Gastroesophageal sphincter (tissue), 4 donors: Measurements from ENCODE around the gene SPAG17. TPM values are rescaled to one million over a fixed set of nuclear protein-coding genes. Genes with fewer than 3 reads are reported as not detected.

Experiments used
- ATAC-seq: fragments of 150-250 bp; one replicate; pipeline ENCODE4 v1.9.1; 2016; ENCODE audit warnings: mild to moderate bottlenecking, moderate library complexity
- H3K27ac ChIP-seq, 4 donors: fragments of 200-600 bp; sonication (generic) in 3 of 4; 1 replicate in 3 of 4; 2 replicates in 1 of 4; pipeline ENCODE4 v1.5.1; 2016 to 2019
- H3K27me3 ChIP-seq: fragments of 200-600 bp; sonication (generic); one replicate; pipeline ENCODE4 v1.5.1; 2019
- H3K36me3 ChIP-seq, 2 donors: fragments of 200-600 bp; sonication (generic); one replicate each; pipeline ENCODE4 v1.5.1; 2019; ENCODE audit warnings: control low read depth in 1 of 2
- H3K4me1 ChIP-seq, 3 donors: fragments of 200-600 bp; sonication (generic); 1 replicate in 2 of 3; 2 replicates in 1 of 3; pipeline ENCODE4 v1.5.1; 2016 to 2019; ENCODE audit warnings: control low read depth in 2 of 3
- H3K4me3 ChIP-seq, 2 donors: fragments of 200-600 bp; sonication (generic); one replicate each; pipeline ENCODE4 v1.5.1; 2019; ENCODE audit warnings: mild to moderate bottlenecking in 1 of 2, moderate library complexity in 1 of 2
- H3K9me3 ChIP-seq, 3 donors: fragments of 200-600 bp; sonication (generic); one replicate each; pipeline ENCODE4 v1.5.1; 2017 to 2019; ENCODE audit warnings: control low read depth in 2 of 3
- EP300 ChIP-seq: sonication (generic); formaldehyde crosslinking; IDR thresholded peaks from one replicate; pipeline ENCODE4 v1.6.1; 2017; ENCODE audit warnings: antibody characterized with exemption, mild to moderate bottlenecking
- POLR2A ChIP-seq, 2 donors: fragments of 450-650 bp; IDR thresholded peaks; one replicate each; pipeline ENCODE4 v1.6.1; 2017; ENCODE audit warnings: antibody characterized with exemption in 2 of 2, mild to moderate bottlenecking in 2 of 2, moderate library complexity in 1 of 2
- POLR2AphosphoS5 ChIP-seq: sonication (generic); formaldehyde crosslinking; IDR thresholded peaks from one replicate; pipeline ENCODE4 v1.6.1; 2017; ENCODE audit warnings: antibody characterized with exemption
- WGBS, 2 donors: methylation state at CpG; one replicate each; pipeline ENCODE4 v1.1.5; 2018; ENCODE audit warnings: low coverage in 1 of 2; 5-methylcytosine and 5-hydroxymethylcytosine counted together
- total RNA-seq, 4 donors: library from RNA; depleted of rRNA; stranded (reverse); fragments of >200 nt; gene quantifications; one replicate each; pipeline ENCODE4 v1.1.0, GENCODE V29; 2016
- TF ChIP-seq, protein P1 (sequence below), 4 experiments: fragments of 200-600 bp in 2 of 4; fragments of 450-650 bp in 2 of 4; sonication (generic) in 1 of 4; IDR thresholded peaks; one replicate each; pipeline ENCODE4 v1.5.1; 2017 to 2019; ENCODE audit warnings: antibody characterized with exemption in 4 of 4, mild to moderate bottlenecking in 2 of 4, moderate library complexity in 2 of 4

SPAG17 gene
- total RNA-seq, 4 donors from 2014 or later: 0.13 to 2.2 (median 0.42) TPM

DNA sequence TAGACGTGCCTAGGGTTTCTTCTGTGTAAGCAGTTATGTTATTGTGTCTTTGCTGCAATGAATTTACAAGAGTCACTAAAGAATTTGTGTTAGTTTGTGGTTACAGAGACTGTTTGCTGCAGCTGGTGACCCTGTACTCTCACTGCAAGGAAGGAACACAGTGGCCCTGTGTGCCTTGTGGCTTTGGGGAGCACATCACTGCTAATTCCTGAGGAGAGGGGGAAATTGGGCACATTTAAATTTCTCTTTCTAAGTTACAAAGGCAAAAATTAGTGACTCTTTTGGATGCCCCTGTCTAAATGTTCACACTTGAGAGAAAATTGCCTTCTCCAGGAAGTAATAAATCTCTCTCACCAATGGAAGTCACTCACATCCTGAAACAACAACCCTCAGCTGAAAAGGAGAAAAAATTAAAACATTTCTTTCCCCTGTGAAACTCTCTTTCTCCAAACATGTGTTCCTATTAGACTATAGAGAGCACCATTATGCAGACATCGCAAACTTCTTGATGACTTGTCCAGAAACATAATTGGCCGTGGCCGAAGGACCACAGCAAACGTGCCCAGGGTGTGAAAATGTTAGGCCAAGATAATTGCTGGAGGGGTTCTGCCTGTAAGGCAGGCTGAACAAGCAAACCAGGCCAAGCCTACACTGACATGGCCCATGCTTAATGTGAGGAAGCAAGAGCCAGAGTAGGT, 32.3 kb upstream of the SPAG17 start:
- no peaks in the 10 kb centered on the region for H3K27me3 ChIP-seq
- TF ChIP-seq, protein P1, sequence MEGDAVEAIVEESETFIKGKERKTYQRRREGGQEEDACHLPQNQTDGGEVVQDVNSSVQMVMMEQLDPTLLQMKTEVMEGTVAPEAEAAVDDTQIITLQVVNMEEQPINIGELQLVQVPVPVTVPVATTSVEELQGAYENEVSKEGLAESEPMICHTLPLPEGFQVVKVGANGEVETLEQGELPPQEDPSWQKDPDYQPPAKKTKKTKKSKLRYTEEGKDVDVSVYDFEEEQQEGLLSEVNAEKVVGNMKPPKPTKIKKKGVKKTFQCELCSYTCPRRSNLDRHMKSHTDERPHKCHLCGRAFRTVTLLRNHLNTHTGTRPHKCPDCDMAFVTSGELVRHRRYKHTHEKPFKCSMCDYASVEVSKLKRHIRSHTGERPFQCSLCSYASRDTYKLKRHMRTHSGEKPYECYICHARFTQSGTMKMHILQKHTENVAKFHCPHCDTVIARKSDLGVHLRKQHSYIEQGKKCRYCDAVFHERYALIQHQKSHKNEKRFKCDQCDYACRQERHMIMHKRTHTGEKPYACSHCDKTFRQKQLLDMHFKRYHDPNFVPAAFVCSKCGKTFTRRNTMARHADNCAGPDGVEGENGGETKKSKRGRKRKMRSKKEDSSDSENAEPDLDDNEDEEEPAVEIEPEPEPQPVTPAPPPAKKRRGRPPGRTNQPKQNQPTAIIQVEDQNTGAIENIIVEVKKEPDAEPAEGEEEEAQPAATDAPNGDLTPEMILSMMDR (IDR thresholded peaks at IDR 0.05): no peak
- TF ChIP-seq EP300 (no peak), POLR2A (IDR thresholded peaks at IDR 0.05) (no peak), POLR2AphosphoS5 (no peak)
- H3K27ac ChIP-seq: no peak overlapping the region
- no peak for ATAC-seq
- no peak overlapping the region for H3K4me3 ChIP-seq
- no peaks in the 10 kb centered on the region for H3K4me1 ChIP-seq
- no peaks in the 10 kb centered on the region for H3K36me3 ChIP-seq
- WGBS, 2 donors: 52 to 65% methylated on average over 2 to 5 of the region's 5 CpGs
- peaks cover 0 to 7% (median 0%) of the 10 kb centered on the region in 3 donors for H3K9me3 ChIP-seq

DNA sequence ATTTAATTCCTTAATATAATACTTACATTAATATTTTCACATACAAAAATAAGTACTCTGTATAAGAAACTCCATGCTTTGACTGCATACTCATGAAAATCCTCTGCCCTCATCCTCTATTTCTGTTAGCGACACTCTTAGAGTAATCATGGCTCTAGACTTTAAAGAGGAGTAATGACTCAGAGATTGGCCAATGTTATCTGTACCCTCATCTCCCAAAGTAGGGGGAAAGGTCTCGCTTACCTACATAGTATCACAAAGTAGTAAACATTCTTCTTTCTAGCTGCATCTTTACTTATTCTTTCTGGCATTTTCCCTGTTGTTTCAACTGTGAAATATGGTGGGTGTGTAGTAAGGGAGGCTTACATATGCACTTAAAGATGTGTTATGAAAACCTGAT, 29.8 kb upstream of the SPAG17 start:
- 72 to 88% methylated on average over 2 of the region's 2 CpGs for WGBS, 2 donors
- TF ChIP-seq, protein P1 (IDR thresholded peaks at IDR 0.05): no peak
- TF ChIP-seq EP300 (no peak), POLR2A (IDR thresholded peaks at IDR 0.05) (no peak), POLR2AphosphoS5 (no peak)

DNA sequence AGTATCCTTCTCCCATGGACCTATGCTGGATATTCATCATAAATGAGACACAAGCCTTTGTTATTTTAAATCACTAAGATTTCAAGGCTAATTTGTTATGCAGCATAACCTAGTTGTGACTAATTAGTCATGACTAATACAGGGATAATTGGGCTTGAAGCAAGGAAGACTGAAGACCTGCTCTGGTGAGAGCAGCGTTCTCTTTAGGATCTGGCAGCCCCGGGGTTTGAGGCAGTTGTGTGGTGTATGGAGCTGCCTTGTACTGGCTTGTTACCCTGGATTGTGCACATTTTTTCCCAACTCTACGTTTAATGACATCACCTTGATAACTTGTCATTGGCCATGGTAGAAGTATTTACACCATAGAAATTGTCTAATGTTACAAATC, 25.7 kb upstream of the SPAG17 start:
- WGBS, 2 donors: 78% methylated on average over 3 of the region's 3 CpGs; no CpG with 5 or more reads in 1 of the 2 donors
- no peaks in the 10 kb centered on the region for H3K36me3 ChIP-seq
- TF ChIP-seq, protein P1 (IDR thresholded peaks at IDR 0.05): no peak
- no peak for TF ChIP-seq POLR2A (IDR thresholded peaks at IDR 0.05)
- TF ChIP-seq EP300: no peak
- TF ChIP-seq POLR2AphosphoS5: no peak
- no peak overlapping the region for H3K27ac ChIP-seq
- H3K27me3 ChIP-seq: no peaks in the 10 kb centered on the region
- no peak for ATAC-seq
- no peaks in the 10 kb centered on the region for H3K4me1 ChIP-seq
- peaks cover 0 to 7% (median 0%) of the 10 kb centered on the region in 3 donors for H3K9me3 ChIP-seq
- H3K4me3 ChIP-seq: no peak overlapping the region

More for the DNA sequence above, 29.8 kb upstream of the SPAG17 start:
- Histone ChIP-seq H3K4me3 (no peak overlapping the region), H3K27me3 (no peaks in the 10 kb centered on the region), H3K27ac (no peak overlapping the region), H3K4me1 (no peaks in the 10 kb centered on the region), H3K9me3 (peaks cover 0 to 7% (median 0%) of the 10 kb centered on the region in 3 donors), H3K36me3 (no peaks in the 10 kb centered on the region)
- no peak for ATAC-seq

DNA sequence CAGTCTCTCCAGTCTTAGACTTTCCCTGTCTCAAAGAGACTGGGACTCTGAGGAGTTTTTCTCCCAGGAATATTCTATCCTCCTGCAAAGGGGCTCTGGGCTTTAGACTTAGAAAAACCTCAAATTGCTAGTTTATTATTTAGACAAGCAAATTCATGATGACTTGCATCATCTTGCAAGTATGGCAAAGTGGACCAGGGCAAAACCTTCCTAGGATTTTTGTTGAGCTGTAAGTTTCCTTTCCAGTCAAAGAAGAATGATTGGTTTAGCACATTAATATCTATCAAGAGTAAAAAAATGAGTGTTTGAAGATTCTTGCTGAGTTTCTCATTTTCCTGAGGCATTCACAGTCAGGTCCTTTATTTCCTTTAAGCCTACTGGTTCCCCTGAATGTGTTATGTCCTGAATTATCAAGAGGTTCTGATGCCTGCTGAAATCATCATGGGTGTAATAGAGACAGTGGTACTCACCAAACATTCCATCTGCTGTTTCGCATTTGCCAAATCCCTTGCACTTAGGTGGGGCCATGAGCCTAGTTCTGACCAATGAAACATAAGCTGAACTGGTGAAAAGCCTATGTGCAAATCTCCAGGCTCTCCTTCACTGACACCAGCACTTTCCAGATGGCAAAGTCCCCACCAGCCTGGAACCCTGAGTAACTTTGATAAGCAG, 25.2 kb upstream of the SPAG17 start:
- 100% methylated on average over 1 of the region's 1 CpG; no CpG with 5 or more reads in 1 of the 2 donors for WGBS, 2 donors
- ATAC-seq: no peak
- Histone ChIP-seq H3K27ac (no peak overlapping the region), H3K27me3 (no peaks in the 10 kb centered on the region), H3K4me3 (no peak overlapping the region), H3K36me3 (no peaks in the 10 kb centered on the region), H3K9me3 (peaks cover 0 to 7% (median 0%) of the 10 kb centered on the region in 3 donors), H3K4me1 (no peaks in the 10 kb centered on the region)
- TF ChIP-seq, protein P1 (IDR thresholded peaks at IDR 0.05): no peak
- no peak for TF ChIP-seq EP300
- no peak for TF ChIP-seq POLR2A (IDR thresholded peaks at IDR 0.05)
- no peak for TF ChIP-seq POLR2AphosphoS5
